Stimulated activated CD8-positive, alpha-beta memory T cell treated with anti-CD3 and anti-CD28 coated beads, Interleukin-7, amount 100 ng/mL, for 4 hours (primary cell): Measurements from ENCODE around the gene UBE2Q2.
"Not testable (repeated sequence)": the region's sequence is repeated elsewhere in the genome, so short reads cannot be mapped to it uniquely, and the experiment has no call there.

Experiments
- DNase-seq, 2 donors: peaks; one replicate each; pipeline ENCODE4 v3.0.0-alpha.2; 2020; ENCODE audit warnings: low read depth in 2 of 2

UBE2Q2 gene

GRCh38 chr15:75864213-75865059 is 21.2 kb downstream of the UBE2Q2 start:
- no peak for DNase-seq

DNA sequence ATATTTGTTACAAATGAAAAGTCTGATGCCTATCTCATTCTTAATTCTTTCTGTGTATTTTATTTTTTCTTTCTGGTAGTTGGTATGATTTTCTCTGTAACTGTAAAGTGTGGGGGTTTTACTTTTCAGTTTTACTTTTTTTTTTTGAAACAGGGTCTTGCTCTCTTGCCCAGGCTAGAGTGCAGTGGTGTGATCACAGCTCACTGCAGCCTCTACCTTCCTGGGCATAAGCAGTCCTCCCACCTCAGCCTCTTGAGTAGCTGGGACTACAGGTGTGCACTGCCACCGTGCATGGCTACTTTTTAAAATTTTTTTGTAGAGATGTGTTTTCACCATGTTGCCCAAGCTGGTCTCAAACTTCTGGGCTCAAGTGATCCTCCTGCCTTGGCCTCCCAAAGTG is 22.8 kb downstream of the UBE2Q2 start:
- DNase-seq: not testable (repeated sequence)

DNA sequence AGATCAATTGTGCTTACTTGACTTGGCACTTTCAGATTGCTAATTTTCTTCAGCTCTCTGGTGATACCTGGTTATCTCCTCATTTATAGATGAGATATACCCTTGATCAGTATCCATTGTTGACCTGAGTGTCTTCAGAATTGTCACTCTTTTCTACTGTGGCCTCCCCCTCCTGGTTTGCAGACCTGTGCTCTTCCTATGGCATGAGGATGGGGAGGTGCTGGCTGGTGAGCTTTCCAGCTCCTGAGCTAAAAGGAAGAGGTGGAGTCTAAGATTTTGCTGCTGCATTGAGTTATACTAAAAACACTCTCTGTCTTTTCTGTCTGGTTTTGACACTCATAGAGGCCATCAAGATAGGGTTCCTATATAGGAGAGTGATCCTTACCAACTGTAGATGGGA is 23.7 kb downstream of the UBE2Q2 start:
- no peak for DNase-seq

DNA sequence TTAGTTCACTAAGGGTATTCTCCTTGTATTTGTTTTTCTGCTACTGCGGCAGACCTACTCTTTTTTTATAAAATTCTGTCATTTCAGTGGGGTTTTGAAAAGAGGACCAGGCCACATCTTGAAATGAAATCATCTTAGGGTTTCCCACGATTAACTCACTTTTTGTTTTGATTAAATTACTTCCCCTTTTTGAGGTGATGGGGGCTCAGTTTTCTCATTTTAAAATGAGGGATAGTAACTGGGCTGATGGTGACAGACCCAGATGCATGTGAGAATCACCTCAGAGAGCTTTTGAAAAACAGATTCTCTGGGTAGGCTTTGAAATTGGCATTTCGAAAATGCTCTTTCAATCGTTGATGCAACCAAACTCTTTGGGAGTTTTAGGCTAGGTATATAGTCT is 24.2 kb downstream of the UBE2Q2 start:
- DNase-seq: no peak

- DNase-seq: no peak
These were observed 24.8 kb downstream of the UBE2Q2 start for GRCh38 chr15:75868019-75868418.

GRCh38 chr15:75869446-75869845 is 26.2 kb downstream of the UBE2Q2 start:
- no peak for DNase-seq

DNA sequence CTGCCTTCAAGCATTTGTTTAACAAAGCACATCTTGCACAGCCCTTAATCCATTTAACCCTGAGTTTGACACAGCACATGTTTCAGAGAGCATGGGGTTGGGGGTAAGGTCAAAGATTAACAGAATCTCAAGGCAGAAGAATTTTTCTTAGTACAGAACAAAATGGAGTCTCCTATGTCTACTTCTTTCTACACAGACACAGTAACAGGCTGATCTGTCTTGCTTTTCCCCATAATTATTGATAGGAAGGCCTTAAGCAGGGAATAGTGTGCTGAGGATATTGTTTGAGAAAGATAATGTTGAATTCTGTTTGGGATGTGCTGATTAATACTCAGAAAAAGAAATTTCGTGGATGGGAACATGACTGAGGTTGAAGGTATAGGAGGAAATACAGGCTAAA is 28.3 kb downstream of the UBE2Q2 start:
- not testable (repeated sequence) for DNase-seq

GRCh38 chr15:75872403-75872990 is 29.2 kb downstream of the UBE2Q2 start:
- no peak for DNase-seq

- DNase-seq: no peak
These were observed 40.8 kb downstream of the UBE2Q2 start for GRCh38 chr15:75884041-75884440.

- DNase-seq: no peak
These were observed 43.9 kb downstream of the UBE2Q2 start for GRCh38 chr15:75887178-75887577.

DNA sequence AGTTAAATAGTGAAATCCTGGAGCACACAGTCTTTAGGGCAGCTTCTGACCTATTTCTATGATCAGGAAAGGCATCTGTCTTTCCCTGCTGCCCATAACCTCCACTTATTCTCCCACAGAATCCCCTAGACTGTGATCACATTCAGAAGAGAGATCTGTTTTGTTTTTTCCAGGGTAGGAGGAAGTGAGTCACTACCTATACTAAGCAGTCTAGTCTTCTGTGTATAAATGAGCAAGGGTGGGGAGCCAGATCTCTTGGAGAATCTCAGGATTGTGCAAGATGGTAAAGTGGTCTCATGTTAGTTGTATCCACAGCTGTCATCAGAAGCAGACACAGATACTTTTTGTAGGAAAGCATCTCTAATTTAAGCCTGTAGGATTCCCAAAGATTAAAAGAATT is 48.6 kb downstream of the UBE2Q2 start:
- no peak for DNase-seq

- DNase-seq: no peak
These were observed 52.5 kb downstream of the UBE2Q2 start for GRCh38 chr15:75895731-75896130.

DNA sequence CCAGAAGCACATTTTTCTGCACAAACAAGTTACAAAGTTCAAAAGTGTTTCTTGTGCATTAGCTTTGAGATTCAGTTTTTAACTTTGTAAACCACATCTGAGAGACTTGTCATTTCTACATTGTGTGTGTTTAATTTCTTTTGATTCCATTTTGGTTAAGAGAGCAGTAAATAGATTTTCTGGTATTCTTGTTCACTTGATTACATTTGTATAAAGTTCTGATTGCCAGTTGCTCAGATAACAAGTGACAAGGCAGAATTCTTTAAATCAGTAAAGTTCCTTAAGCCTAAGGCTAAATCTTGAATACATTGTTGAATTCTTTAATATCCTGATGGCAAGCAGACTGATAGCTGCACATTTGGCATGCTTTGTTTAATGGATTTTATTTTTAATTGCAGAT is 57.3 kb downstream of the UBE2Q2 start:
- DNase-seq: no peak

- DNase-seq: no peak
These were observed 58.9 kb downstream of the UBE2Q2 start for GRCh38 chr15:75902129-75902557.

- DNase-seq: peak; percentile 75 to 84
These were observed 60.3 kb downstream of the UBE2Q2 start, which contains the start of gene FBXO22 for GRCh38 chr15:75903331-75904239. FBXO22 (plus strand) TSS chr15:75903878; CDS start chr15:75903964, 86 bp downstream.

GRCh38 chr15:75905231-75905630 is 62.0 kb downstream of the UBE2Q2 start:
- no peak for DNase-seq

GRCh38 chr15:75910355-75910754 is 67.1 kb downstream of the UBE2Q2 start:
- DNase-seq: not testable (repeated sequence)

DNA sequence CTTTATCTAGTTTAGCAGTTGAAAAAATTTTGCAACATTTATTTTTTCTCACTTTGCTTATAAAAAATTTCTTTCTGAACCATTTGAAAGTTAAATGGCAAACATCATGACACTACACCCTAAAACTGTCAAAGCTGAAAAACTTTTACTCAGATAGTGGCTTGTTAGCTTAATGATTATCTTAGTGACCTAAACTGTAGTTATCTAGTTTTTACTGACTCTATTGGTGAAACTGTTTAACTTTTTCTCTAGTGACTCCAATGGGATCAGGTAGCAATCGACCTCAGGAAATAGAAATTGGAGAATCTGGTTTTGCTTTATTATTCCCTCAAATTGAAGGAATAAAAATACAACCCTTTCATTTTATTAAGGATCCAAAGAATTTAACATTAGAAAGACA is 73.7 kb downstream of the UBE2Q2 start:
- DNase-seq: no peak

- DNase-seq: no peak
These were observed 74.9 kb downstream of the UBE2Q2 start for GRCh38 chr15:75918135-75918534.

DNA sequence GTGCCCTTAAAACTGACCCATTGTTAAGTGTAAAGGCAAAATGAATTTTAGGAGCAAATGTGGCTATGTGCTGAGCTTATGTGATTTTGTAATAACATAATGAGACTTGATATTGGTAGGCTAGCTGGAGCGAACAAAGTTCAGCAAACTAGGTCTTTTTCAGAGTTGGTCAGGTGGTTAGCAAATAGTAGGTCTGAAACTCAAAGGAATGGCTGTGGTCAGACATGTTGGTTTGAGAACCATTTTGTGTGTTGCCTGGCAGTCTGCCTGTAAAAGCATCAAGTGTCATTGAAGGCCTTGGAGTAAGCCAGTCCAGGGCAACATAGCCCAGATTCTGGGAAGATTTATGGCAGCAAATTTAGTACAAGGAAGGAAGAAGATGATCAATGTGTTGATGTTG is 76.8 kb downstream of the UBE2Q2 start:
- no peak for DNase-seq

GRCh38 chr15:75921732-75922703 is 78.8 kb downstream of the UBE2Q2 start:
- no peak for DNase-seq
